Hepatic stellate cell (primary cell): ENCODE data around the gene TCF7L1.
A peak's percentile ranks its signal among the peaks of the same experiment; 100 is the strongest.

Experiments
- DNase-seq: peaks from one replicate; pipeline ENCODE4 v3.0.0; 2011; ENCODE audit warnings: low spot score

Gene TCF7L1

DNA sequence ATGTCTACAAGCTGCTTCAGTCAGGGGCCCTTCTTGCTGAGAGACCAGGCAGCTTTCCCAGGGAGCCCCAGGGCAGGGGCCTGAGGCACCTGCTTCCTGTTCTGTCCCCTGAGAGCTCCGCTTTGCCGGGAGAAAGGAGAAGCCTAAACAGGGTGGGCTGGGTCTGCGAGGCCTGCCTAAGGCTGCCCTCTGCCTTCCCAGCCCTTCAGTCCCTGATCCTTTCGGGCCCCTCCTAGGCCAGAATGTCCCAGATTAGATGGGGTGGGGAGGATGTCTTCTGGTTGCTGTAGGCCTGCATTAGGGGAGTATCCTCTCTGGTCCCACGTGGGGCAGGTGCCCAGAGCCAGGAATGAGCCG is 122.2 kb downstream of the TCF7L1 start:
- DNase-seq = no peak

DNA sequence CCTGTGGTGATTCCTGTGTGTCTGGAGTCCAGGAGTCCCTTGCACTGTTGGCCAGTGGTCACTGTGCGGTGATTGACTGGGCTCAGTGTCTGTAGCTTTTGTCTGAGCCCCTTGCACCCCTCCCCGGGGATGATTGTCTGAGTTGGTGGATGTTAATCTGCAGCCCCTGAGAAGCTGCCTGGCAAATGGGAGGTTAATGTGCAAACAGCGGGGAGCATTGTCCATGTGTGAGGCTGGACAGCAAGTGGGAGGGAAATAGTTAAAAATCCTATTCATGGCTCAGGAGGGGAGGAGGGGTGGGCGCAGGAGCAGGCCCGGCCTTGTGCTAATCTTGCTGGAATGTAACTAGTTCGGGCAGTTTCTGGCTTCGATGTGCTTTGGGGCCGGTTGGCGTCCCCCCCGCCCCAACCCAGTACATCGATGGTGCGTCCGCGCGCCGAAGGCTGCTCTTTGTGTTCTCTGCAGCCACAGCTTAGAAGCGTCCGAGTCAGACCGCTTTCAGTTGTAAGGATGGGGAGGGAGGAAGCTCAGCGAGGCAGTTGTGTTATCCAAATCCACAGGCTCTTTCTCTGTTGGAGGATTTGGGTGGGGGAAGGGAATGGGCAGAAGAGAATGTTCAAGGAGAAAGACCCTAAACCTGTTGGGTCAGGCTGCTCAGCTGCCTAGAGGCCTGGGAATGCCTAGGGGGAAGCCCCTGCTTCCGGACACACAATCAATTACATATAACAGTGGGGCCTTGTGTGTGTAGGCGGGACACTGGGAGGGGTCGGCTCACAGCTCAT is 122.8 kb downstream of the TCF7L1 start:
- DNase-seq = peak; percentile 81

DNA sequence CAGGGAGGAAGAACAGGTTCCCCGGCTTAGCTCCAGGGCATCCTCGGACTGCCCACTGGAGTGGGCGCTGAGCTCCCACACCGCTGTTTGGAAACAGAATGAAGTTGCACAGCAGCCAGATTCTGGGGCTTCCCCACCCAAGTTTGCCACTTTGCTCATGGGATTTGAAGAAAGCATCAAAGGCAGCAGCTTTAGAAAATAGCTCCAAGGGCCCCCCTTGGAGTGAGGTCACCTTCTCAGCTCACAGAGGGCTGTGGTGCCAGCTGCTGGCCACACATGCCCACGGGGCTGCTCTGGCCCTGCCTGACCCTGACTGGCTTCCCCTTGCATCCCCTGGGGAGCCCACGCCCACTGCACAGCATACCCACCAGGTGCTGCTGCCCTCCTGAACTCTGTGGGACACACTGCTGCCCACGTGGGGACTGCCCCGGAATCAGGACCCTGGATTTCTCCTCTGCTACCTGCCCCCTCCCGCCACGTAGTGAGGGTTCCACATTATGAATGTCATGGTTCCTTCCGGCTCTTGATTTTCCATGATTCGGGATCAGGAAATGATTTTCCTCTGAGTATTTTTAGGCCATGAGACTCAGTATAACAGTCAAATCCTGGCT is 124.3 kb downstream of the TCF7L1 start:
- no peak for DNase-seq

DNA sequence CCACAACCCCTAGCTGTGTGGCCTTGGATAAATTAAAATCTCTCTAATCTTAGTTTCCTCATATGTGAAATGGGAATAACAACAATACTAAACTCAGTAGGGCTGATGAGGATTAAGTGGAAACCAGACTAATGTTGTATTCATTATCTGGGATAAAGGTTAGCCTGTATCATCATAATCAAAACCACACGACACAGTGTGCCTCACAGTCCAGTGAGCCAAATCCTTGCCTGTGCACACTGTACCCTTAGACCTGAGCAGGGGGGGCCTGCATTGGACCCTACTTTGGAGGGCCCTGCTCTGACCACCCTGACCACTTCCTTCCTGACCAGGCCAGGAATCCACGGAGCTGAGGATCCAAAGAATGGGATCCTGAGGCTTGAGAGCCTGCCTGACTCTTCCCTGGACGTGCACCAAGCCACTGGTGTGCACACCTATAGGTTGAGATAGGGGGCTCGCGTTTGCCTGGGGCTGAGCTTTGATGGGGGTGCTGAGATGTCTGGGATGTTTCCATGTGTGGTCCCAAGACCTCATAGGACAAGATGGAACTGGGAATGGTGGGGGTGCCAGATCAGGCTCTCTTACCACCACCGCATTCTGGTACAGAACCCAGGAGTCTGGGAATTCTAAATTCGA is 124.9 kb downstream of the TCF7L1 start:
- no peak for DNase-seq

DNA sequence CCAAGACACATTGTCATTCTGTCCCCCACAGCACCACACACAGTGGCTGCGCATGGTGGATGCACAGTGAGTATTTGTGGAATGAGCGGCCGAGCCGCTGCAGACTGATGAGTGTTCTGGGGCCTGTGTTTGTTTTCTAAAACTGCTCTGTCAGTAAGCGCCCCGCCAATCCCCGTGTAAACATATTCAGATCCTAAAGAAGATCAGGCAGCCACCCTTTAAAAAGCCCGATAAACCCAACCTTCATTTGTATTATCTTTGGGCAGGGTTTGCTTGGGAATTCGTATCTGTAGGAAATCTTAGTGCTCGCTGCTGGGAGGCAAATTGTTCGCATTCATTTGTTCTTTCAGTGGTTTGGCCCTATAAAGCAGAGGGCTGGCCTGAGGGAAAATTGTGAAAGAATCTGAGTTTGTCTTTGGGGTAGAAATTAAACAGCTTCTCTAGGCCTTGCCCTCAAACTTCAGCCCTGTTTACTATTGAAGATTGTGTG is 126.0 kb downstream of the TCF7L1 start:
- DNase-seq = peak; percentile 55

DNA sequence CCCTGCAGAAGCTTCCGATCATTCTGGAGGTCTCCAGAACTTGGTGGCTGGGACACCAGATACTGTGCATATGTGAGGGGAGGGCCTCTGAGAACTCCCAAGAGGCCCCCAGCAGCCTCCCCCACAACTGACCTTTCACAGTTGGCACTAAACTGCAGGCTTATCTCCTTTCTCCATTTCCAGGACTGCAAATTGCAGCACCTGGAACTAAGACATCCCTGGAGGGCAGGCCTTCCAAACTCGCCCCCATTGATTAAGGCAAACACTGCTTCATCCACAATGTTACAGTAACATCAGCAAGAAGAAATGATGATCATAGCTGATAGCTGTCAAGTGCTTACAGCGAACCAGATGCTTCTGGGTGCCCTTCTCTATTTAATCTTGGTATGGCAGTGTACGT is 126.7 kb downstream of the TCF7L1 start:
- no peak for DNase-seq

DNA sequence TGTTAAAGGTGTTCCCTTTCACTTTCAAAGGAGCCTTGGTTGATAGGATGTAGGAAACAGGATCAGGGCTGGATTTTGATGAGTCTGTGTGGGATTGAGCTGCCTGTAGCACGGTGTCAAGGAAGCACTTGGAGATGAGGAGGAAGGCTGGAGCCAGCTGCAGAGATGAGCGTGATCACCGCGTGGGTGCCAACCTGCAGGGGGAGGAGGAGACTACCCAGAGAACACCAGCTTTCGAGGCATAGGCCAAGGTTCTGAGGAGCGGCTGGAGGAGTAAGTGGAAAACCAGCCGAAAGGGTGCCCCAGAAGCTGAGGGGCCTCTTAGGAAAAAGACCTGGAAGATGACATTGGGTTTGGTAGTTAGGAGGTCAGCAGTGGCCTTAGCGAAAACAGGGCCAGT is 130.4 kb downstream of the TCF7L1 start:
- DNase-seq = no peak

DNA sequence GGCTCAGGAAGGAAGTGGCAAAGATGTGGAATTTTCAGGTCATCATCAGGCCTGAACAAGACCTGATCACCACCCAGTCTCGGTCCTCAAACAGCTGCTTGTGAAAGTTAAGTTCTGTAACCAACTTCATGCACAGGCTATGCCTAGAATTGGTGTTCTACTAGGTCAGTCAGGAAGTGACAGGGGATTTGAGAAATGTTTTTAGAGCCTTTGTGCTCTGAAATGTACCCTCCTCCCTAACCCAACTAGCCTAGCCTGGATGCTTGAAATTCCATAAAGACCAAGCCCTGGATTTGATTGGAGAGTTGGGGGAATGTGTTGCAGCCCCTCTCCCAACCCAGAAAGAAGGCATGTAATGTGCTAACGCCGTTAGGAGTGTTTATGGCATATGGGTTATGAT is 131.3 kb downstream of the TCF7L1 start:
- peak; percentile 76 for DNase-seq

DNA sequence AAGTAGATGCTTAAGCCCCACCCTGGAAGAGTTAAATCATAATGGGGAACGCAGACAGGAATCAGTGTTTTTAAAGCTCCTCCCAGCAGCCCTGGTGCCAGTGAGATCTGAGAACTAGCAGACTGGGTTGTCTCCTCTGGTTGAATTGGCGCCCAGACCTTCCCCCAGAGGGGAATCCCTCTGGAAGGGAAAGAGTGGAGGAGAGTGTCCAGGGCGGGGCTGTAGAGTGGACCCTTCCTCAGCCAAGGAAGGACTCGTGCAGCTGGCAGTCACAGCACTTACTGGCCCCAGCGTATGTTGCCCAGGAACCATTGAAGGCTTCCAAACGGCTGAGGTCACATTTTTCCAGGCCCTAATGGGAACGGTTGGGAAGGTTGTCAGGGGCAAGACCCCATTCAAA is 132.1 kb downstream of the TCF7L1 start:
- DNase-seq = no peak

DNA sequence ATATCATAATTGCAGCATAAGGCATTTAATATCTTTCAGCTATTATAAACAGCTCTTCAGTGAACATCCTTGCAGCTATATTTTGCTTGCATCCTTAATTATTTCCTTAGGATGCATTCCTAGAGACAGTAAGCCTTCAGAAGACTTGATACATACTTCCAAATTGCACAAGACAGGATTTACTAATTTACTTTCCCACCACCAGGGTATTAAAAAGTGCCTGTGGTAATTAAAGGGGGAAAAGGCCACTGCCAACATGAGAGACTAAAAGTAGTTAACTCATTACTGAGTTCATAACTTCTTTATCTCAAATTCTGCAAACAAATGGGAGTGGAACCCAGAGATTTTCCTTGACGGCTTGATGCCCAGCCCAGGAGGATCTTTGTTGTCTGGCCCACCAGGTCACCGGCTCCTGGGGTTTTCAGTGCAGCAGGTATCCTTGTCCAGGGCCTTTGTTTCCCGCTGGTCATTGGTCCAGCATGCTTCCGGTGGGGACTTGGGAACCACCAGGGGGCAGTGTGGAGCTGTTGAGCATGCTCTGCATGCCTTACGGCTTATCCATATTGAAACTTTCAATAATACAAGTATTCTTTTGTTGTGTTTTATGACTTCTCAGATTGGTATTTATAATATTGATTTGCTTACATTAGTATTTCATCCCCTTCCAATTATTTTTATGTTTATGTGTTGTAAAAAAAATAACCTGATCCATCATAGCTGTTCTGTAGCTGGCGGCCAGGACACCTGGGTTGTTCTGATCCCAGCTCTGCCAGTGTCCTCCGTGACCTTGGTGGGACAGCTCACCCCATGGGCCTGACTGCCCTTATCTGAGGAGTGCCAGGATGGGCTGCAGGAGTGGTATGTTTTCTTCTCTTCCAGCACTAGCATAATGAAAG is 133.2 kb downstream of the TCF7L1 start:
- DNase-seq = peak; percentile 72

DNA sequence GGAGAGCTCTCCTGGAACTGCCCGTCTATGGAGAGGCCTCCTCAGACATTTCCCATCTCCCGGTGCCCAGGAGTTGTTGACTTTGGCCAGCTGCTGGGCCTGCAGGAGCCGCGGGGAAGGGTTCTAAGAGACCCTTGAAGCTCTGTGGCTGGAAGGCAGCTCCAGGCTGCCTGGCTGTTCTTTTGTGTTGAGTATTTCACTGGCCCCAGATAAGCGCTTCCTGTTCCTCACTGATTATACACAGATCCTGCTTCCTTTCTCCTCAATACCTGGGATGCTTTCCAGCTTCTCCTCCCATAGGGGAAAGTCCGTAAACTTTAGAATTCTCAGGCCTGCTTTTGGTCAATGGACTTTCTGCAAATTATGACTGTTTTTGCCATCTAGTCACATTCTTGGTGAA is 136.8 kb downstream of the TCF7L1 start:
- no peak for DNase-seq

DNA sequence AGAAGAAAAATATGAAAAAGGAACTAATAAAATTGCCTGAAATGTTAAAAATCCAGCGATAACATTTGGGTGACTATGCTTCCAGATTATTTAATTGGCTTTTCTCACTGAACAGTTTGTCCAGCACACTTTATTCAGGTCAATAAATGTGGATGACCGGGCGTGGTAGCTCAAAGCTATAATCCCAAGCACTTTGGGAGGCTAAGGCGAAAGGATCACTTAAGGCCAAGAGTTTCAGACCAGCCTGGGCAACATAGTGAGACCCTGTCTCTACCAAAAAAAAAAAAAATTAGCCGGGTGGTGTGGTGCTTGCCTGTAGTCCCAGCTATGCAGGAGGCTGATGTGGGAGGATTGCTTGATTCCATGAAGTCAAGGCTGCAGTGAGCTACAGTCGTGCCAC is 139.2 kb downstream of the TCF7L1 start:
- DNase-seq = no peak

DNA sequence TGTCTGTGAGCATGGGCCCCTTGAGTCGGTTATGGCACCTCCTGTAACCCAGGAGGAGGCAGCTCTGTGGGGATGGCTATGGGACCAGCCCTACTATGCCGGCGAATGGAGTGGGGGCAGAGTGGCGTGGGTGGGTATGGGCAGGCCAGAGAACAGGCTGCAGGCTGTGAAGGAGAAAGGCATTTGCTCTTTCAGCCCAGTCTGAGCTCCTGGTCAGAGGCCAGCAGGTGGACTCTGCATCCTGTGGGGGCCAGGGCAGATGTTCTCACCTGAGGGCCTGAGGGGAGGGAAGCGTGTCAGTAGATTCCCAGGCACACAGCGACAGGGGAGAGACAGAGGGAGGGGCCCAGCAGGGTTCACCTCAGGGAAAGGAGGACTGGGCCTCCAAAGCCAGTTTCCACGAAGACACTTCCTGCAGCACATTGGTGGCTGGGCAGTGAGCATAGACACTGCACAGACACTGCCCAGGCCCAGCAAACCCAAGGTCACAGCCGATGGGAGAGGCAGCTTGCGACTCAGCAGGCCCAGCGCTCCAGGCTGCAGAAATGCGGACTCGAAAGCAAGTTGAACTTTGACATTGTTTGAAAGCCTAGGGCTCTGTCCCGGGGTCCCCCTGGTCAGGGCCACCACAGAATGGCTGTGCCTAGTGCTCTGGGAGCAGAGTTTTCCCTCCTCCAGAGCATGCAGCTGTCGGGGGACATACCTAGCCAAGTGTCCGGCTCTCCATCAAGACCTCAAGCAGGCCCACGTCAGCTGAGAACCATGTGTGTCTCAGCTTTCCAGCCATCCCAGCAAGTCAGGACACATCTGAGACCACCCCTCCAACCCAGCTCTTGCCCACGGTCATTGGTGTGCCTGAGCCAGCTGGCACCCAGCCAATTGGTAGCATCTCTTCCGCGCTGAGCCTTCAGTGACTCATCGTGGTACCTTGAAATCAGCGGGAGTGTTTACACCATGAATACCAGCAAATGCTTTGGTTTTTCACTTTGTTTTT is 140.8 kb downstream of the TCF7L1 start:
- peak; percentile 57 for DNase-seq

DNA sequence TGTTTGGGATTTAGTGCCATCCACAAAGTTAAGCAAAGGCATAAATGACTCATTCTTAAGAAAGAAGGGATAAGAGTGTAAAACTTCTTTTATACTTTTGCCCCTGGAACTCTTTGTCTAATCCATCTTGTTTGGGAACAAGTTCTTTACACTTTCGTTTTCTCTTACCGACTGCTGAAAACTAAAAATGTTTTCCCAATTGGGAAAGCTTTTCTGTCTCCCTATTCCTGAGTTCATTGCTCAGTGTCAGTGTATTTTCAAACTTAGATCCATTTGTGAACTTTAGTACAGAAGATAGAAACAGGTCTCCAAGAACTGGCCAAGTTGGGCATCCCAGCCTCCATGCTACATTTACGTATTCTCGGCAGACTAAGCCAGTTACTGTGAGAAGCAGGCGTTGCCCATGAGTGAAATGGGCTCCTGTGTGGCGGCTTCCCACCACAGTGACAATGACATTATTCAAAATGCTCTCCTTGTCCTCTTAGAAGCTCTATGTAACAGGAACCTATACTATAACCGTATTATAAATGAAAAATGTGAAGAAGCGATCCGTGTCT is 142.9 kb downstream of the TCF7L1 start:
- no peak for DNase-seq

DNA sequence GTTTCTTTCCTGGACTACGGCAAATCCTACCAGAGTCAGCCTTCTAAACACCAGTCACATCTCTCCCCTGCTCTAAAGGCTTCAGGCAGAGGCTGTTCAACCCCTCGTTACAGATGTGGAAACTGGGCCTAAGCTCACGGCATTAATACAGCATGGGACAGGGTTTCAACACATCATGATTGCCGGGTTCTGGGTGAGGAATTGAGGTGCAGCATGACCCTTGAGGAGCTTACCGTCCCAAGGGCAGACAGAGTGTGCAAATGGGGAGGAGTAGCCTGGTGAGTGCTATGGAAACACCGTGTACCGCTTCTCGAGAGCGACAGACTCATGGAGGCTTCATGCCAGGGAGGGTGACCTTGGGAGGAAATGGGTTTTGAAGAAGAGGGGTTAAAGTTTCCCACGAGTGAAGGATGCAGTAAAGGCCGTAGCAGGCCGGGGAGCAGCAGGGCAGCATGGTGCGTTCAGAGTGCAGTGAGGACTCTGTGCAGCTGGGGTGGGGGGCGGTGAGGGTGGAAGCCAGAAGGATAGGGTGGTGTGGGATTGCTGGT is 143.5 kb downstream of the TCF7L1 start:
- DNase-seq = no peak

DNA sequence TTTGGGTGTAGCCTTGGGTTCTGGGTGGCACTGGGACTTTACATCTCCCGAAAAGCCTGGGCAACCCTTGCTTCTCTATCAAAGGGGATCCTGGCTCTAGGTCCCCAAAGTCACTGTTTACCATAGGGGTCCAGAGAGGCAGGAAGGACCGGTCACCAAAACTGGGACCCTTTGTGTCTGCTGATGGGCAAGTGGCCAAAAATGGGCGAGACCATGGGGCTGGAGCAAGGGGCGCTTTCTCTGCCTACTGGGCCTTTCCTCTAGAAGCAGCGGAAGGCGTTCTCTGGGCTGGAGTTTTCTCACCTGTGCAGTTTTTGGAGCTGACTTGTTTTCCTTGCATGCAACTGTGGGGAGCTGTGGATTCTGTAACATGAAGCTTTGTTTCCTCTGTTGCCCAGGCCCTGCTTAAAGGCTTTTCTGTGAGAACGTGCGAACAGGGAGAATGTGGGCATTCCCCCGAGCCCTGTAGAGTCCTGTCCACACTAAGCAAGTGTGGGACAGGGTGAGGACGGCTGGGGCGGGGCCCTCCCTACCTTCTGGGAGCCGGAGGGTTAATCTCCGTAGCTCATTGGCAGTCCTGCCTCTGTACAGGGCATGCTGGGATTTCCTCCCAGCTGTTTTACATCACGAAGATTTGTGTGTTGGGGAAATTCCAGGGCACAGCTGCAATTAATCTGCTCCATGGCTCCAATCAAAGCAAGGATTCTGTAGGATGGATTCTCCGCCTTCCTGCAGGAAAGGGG is 144.4 kb downstream of the TCF7L1 start:
- DNase-seq = peak; percentile 77

DNA sequence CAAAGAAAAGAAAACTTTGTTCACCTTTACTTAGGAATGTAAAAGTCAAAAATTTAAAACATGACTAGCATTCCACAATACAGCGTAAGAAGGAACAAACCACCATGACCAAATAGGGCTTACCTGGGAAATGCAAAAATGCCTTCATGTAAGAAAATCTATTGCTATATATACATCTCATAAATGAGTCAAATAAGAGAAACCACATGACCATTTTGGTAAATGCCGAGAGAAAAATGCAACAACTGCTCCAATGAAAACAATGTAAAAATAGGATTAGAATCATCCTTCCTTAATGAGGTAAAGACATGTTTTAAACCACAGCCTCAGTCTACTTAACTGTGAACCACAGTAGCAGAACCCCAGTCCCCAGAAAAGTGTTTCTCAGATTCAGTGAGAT is 145.2 kb downstream of the TCF7L1 start:
- peak; percentile 50 for DNase-seq

DNA sequence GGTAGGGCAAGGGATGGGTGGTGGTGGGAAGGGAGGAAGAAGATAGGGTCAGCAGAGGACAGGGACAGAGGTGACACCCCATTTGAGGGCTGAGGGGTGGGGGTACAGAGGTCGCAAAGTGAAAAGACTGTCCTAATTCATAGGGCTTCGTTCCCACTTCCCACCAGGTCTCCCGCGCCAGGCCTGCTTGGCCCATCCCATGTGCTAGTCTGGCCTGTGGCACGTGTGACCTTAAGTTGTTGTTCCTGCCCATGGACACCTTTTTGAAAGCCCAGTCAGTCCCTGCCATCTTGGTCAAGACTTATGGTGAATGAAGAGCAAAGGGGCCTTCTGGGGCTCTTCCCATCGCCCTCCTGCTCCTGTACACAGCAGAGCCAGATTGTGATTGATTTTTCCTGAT is 148.4 kb downstream of the TCF7L1 start:
- no peak for DNase-seq

DNA sequence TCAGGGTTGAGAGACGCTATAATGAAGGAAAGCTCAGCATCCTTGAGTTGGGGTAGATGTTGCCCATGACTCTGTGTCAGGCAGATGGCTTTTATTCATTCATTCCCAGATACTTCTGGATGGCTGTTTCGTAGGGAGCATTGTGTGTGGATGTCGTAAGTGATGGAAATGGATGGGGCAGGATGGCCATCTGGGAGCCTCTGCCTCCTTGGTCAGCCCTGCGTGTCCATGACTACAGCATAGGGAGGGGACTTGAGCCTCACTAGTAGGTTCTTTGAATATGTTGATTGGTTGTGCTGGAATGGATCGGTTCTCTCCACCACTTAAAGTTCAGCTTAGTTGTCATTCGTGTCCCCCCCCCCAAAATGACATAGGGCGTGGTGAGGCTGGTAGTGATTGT is 149.7 kb downstream of the TCF7L1 start:
- DNase-seq = no peak

DNA sequence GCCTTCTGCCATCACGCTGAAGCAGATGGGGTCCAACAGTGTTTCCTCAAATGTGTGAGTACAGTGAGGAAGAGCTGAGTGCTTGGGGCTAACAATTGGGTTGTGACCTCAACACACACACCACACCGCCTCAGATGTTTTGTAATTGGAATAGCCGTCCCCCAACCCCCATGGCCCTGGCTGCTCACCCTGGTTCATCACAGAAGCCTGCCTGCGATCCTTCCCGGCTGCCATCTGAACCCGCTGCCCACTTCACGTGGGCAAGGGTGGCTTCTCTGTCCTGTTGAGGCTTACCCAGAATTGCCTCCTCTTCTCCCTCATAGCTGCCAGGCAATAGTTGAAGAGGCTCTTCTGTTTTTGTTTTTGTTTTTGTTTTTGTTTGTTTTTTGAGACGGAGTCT is 150.4 kb downstream of the TCF7L1 start:
- DNase-seq = no peak
